Panc1 (cell line): ENCODE data around the gene ALPP. TPM values are rescaled to one million over a fixed set of nuclear protein-coding genes. Genes with fewer than 3 reads are reported as not detected.
A peak's percentile ranks its signal among the peaks of the same experiment; 100 is the strongest.
"Not testable (repeated sequence)": the region's sequence is repeated elsewhere in the genome, so short reads cannot be mapped to it uniquely, and the experiment has no call there.

Experiments used
- ATAC-seq: fragments of 200-7000 bp; cut with Tn5 transposase; 2 replicates; pipeline ENCODE4 v1.9.1; 2020; ENCODE audit warnings: mild to moderate bottlenecking, moderate library complexity
- BruUV-seq: library from RNA; stranded (reverse); fragments of 400-500 nt; replicated peaks from 2 replicates; lab custom pipeline; 2021; lab: Mats Ljungman, UMichigan
- CTCF ChIA-PET: fragments of 300-600 bp; sonication (Branson Sonifier 250); formaldehyde crosslinking; loops from one replicate; lab custom pipeline; 2022; ENCODE audit warnings: antibody characterized with exemption; lab: Charles Lee
- POLR2A ChIA-PET: fragments of 300-600 bp; sonication (Branson Sonifier 250); formaldehyde crosslinking; loops from one replicate; lab custom pipeline; 2022; ENCODE audit warnings: antibody characterized with exemption; lab: Charles Lee
- DNase-seq: peaks from one replicate; pipeline ENCODE4 v3.0.0-alpha.2; 2010; ENCODE audit warnings: low read depth, low spot score
- H3K27ac ChIP-seq: 2 replicates; pipeline ENCODE4 v1.5.1; 2011; ENCODE audit warnings: mild to moderate bottlenecking, low read length, inconsistent platforms
- H3K27me3 ChIP-seq: fragments of 200-500 bp; sonication (Bioruptor generic); 2 replicates; pipeline ENCODE4 v1.6.0; 2014; ENCODE audit warnings: low read length, inconsistent platforms; ENCODE audit not compliant: control insufficient read depth, insufficient read depth
- H3K36me3 ChIP-seq: fragments of 200-500 bp; sonication (Bioruptor generic); 2 replicates; pipeline ENCODE4 v1.5.1; 2014; ENCODE audit warnings: inconsistent platforms, mild to moderate bottlenecking, low read length, moderate library complexity; ENCODE audit not compliant: control insufficient read depth, insufficient read depth
- H3K4me1 ChIP-seq: 2 replicates; pipeline ENCODE4 v1.5.1; 2011; ENCODE audit warnings: inconsistent platforms, mild to moderate bottlenecking, low read length, moderate library complexity; ENCODE audit not compliant: control insufficient read depth, insufficient read depth
- H3K4me3 ChIP-seq, 2 experiments: 2 replicates each; pipeline ENCODE4 v1.5.1; 2011 to 2012; ENCODE audit warnings: low read depth in 2 of 2, low read length in 2 of 2, mild to moderate bottlenecking in 2 of 2, inconsistent platforms in 1 of 2, moderate library complexity in 1 of 2
- H3K9me3 ChIP-seq: fragments of 200-500 bp; sonication (Bioruptor generic); 2 replicates; pipeline ENCODE4 v1.5.1; 2014; ENCODE audit warnings: low read depth, mild to moderate bottlenecking, inconsistent platforms, low read length, moderate library complexity; ENCODE audit not compliant: control insufficient read depth, insufficient read depth
- CTCF ChIP-seq: fragments of 450-650 bp; IDR thresholded peaks from 2 replicates; pipeline ENCODE4 v1.5.1; 2017; ENCODE audit warnings: mild to moderate bottlenecking
- POLR2AphosphoS5 ChIP-seq: IDR thresholded peaks from 2 replicates; pipeline ENCODE4 v1.6.1; 2012; ENCODE audit warnings: mild to moderate bottlenecking, low read depth, low read length, moderate library complexity
- REST ChIP-seq, 2 experiments: IDR thresholded peaks; 2 replicates each; pipeline ENCODE4 v1.6.1; 2011 to 2012; ENCODE audit warnings: low read depth in 2 of 2, control low read depth in 1 of 2, low read length in 1 of 2, mild to moderate bottlenecking in 1 of 2, moderate library complexity in 1 of 2; ENCODE audit not compliant: insufficient read depth in 1 of 2
- SIN3A ChIP-seq: IDR thresholded peaks from 2 replicates; pipeline ENCODE4 v1.6.1; 2012; ENCODE audit warnings: low read depth, mild to moderate bottlenecking, low read length, moderate library complexity, borderline replicate concordance; ENCODE audit not compliant: insufficient read depth
- TCF7L2 ChIP-seq: IDR thresholded peaks from 2 replicates; pipeline ENCODE4 v1.6.1; 2011; ENCODE audit warnings: mild to moderate bottlenecking, low read depth, low read length, inconsistent platforms
- in situ Hi-C: cut with HindIII; loops from 2 replicates; pipeline ENCODE4 v1.10.0; 2016; ENCODE audit warnings: low sequenced_read_pairs, low pct_unique_long_range_greater_than_20kb
- intact Hi-C: fragments of 100-400 bp; cut with micrococcal nuclease; formaldehyde crosslinking; loops from one replicate; pipeline ENCODE4 v1.10.0; 2022; ENCODE audit not compliant: unreplicated experiment
- total RNA-seq: library from RNA; stranded (reverse); gene quantifications from one replicate; pipeline ENCODE4 v1.2.1, GENCODE V29; 2021; ENCODE audit not compliant: unreplicated experiment

Gene ALPP
- total RNA-seq, 1 experiment from 2014 or later = 7.3 TPM

- in situ Hi-C loops = no loop called here
- H3K4me3 ChIP-seq = no peak overlapping the region
- peak; percentile 86 for ATAC-seq
These were observed 12.8 kb upstream of the ALPP start for GRCh38 chr2:232365621-232366321.

GRCh38 chr2:232366461-232366860 is 12.1 kb upstream of the ALPP start:
- BruUV-seq, H3K27ac ChIP-seq, H3K4me3 ChIP-seq, POLR2A ChIA-PET, H3K9me3 ChIP-seq, intact Hi-C loops, H3K36me3 ChIP-seq, H3K27me3 ChIP-seq, in situ Hi-C loops, DNase-seq, ATAC-seq: not testable (repeated sequence)
- CTCF ChIA-PET = interaction anchor here (0.6 to 3.3 kb wide), 4 partner anchors 13 to 73 kb away, joined by 3 to 19 read pairs (median 3); no protein-coding TSS in a partner anchor
- H3K4me1 ChIP-seq = peaks cover 12% of the 10 kb centered on the region

More at GRCh38 chr2:232365621-232366321, 12.8 kb upstream of the ALPP start:
- Histone ChIP-seq H3K27me3 (no peaks in the 10 kb centered on the region), H3K4me1 (peaks cover 12% of the 10 kb centered on the region), H3K36me3 (no peaks in the 10 kb centered on the region), H3K27ac (no peak overlapping the region; the same call in 1 of the 2 replicates), H3K9me3 (no peaks in the 10 kb centered on the region)
- POLR2A ChIA-PET = no interaction called here
- intact Hi-C loops = no loop called here
- TF ChIP-seq POLR2AphosphoS5 (no peak), CTCF (peak; percentile 84)
- no TSS peak for BruUV-seq
- DNase-seq = no peak
- CTCF ChIA-PET = interaction anchor here (0.6 to 3.3 kb wide), 4 partner anchors 15 to 512 kb away, joined by 3 to 19 read pairs (median 3); no protein-coding TSS in a partner anchor

- Histone ChIP-seq H3K9me3 (no peaks in the 10 kb centered on the region), H3K36me3 (no peaks in the 10 kb centered on the region), H3K4me1 (peaks cover 12% of the 10 kb centered on the region), H3K27ac (peak overlapping the region; percentile 69; the same call in 1 of the 2 replicates), H3K27me3 (no peaks in the 10 kb centered on the region), H3K4me3 (no peak overlapping the region)
- in situ Hi-C loops = no loop called here
- intact Hi-C loops = no loop called here
- ATAC-seq = no peak
- no peak for TF ChIP-seq POLR2AphosphoS5
- TF ChIP-seq TCF7L2 = no peak
- TF ChIP-seq CTCF = no peak
- TF ChIP-seq SIN3A = no peak
- no peak for TF ChIP-seq REST (IDR thresholded peaks at IDR 0.05; ENCODE audit: insufficient read depth in 1 of 2, low read depth in 2 of 2, low read length in 1 of 2)
- CTCF ChIA-PET = interaction anchor here (0.6 to 3.3 kb wide), 5 partner anchors 12 to 72 kb away, joined by 3 to 19 read pairs (median 3); no protein-coding TSS in a partner anchor
- POLR2A ChIA-PET = no interaction called here
- DNase-seq = no peak
- BruUV-seq = no TSS peak
These were observed 11.5 kb upstream of the ALPP start for GRCh38 chr2:232367016-232367415.
